AG04449 (cell line): ENCODE data around the gene SLC12A8.

Experiments used
- CTCF ChIA-PET: fragments of 350-600 bp; formaldehyde crosslinking; extraction: SDS; loops from one replicate; lab custom pipeline; 2021; ENCODE audit warnings: antibody characterized with exemption; lab: Yijun Ruan, JAX
- POLR2A ChIA-PET: fragments of 400-600, 350-600 bp; formaldehyde crosslinking; extraction: SDS; loops from one replicate; lab custom pipeline; 2020; ENCODE audit warnings: antibody characterized with exemption, inconsistent platforms; lab: Yijun Ruan, JAX
- DNase-seq: peaks from one replicate; pipeline ENCODE4 v3.0.0-alpha.2; 2010; ENCODE audit warnings: low read depth, low spot score
- H3K4me3 ChIP-seq: 2 replicates; pipeline ENCODE4 v1.5.1; 2011; ENCODE audit warnings: low read depth, mild to moderate bottlenecking, control low read depth, low read length
- CTCF ChIP-seq: IDR thresholded peaks from one replicate; pipeline ENCODE4 v1.5.1; 2011; ENCODE audit warnings: mild to moderate bottlenecking, moderate library complexity, low read length, control low read depth, inconsistent platforms; ENCODE audit not compliant: insufficient read depth; ENCODE audit errors: missing control alignments

SLC12A8 gene

GRCh38 chr3:125112981-125113380 lies 99.6 kb downstream of the SLC12A8 start:
- H3K4me3 ChIP-seq = no peak overlapping the region
- ChIA-PET CTCF (no interaction called here), POLR2A (no interaction called here)
- DNase-seq = no peak
- TF ChIP-seq CTCF = no peak

GRCh38 chr3:125110876-125111480 lies 101.6 kb downstream of the SLC12A8 start:
- DNase-seq = no peak
- H3K4me3 ChIP-seq = no peak overlapping the region
- TF ChIP-seq CTCF = no peak
- ChIA-PET POLR2A (interaction anchor here (0.8 to 1.7 kb wide), 6 partner anchors 9 to 59 kb away, joined by 3 to 10 read pairs (median 6); no protein-coding TSS in a partner anchor), CTCF (interaction anchor here (1.0 to 1.7 kb wide), 3 partner anchors 15 to 31 kb away, joined by 3 to 5 read pairs (median 5); no protein-coding TSS in a partner anchor)

GRCh38 chr3:125110016-125110875 lies 102.3 kb downstream of the SLC12A8 start:
- peak; percentile 90 for DNase-seq
- ChIA-PET POLR2A (interaction anchor here (0.8 to 1.7 kb wide), 8 partner anchors 9 to 58 kb away, joined by 3 to 10 read pairs (median 6); no protein-coding TSS in a partner anchor), CTCF (interaction anchor here (1.0 to 1.7 kb wide), 3 partner anchors 16 to 30 kb away, joined by 3 to 5 read pairs (median 5); no protein-coding TSS in a partner anchor)
- TF ChIP-seq CTCF = no peak
- H3K4me3 ChIP-seq = peak overlapping the region; percentile 45

GRCh38 chr3:125109536-125109925 lies 103.0 kb downstream of the SLC12A8 start:
- POLR2A ChIA-PET = interaction anchor here (1.0 to 1.7 kb wide), 3 partner anchors 14 to 37 kb away, joined by 3 to 10 read pairs (median 5); no protein-coding TSS in a partner anchor
- H3K4me3 ChIP-seq = peak overlapping the region; percentile 45
- TF ChIP-seq CTCF = no peak
- no peak for DNase-seq
- CTCF ChIA-PET = interaction anchor here (1.3 kb wide), 1 partner anchor 16 kb away, joined by 3 read pairs; no protein-coding TSS in a partner anchor

- ChIA-PET CTCF (interaction anchor here (1.0 to 1.3 kb wide), 3 partner anchors 11 to 17 kb away, joined by 3 read pairs; no protein-coding TSS in a partner anchor), POLR2A (interaction anchor here (0.6 to 1.0 kb wide), 4 partner anchors 11 to 48 kb away, joined by 3 read pairs; no protein-coding TSS in a partner anchor)
- no peak for DNase-seq
- peak overlapping the region; percentile 45 for H3K4me3 ChIP-seq
- TF ChIP-seq CTCF = no peak
Measured at GRCh38 chr3:125108833-125109535, 103.6 kb downstream of the SLC12A8 start.
